Gastrocnemius medialis (tissue), 4 donors: ENCODE results near the gene DUSP12.

ENCODE experiments used
- CTCF ChIP-seq, 5 experiments: fragments of 450-650 bp in 3 of 5; fragments of 200-600 bp in 2 of 5; sonication (generic) in 2 of 5; IDR thresholded peaks in 4 of 5; conservative IDR thresholded peaks in 1 of 5; 1 replicate in 4 of 5; 2 replicates in 1 of 5; pipeline ENCODE4 v1.5.1; 2016 to 2019; ENCODE audit warnings: antibody characterized with exemption in 5 of 5, mild to moderate bottlenecking in 3 of 5, moderate library complexity in 3 of 5
- POLR2A ChIP-seq, 2 donors: fragments of 450-650 bp; IDR thresholded peaks; one replicate each; pipeline ENCODE4 v1.6.1; 2017; ENCODE audit warnings: antibody characterized with exemption in 2 of 2, mild to moderate bottlenecking in 2 of 2, moderate library complexity in 2 of 2

GRCh38 chr1:161805399-161806197 is 56.0 kb downstream of the DUSP12 start:
- no peak for TF ChIP-seq POLR2A (IDR thresholded peaks at IDR 0.05)
- no peak for TF ChIP-seq CTCF (IDR thresholded peaks at IDR 0.05 in 4 of 5, conservative IDR thresholded peaks at IDR 0.05 in 1 of 5)
